Effector memory CD8-positive, alpha-beta T cell (primary cell): Measurements from ENCODE around the gene GYS2.
"Not testable (repeated sequence)": the region's sequence is repeated elsewhere in the genome, so short reads cannot be mapped to it uniquely, and the experiment has no call there.

ENCODE experiments used
- ATAC-seq: fragments of 150-1000 bp; cut with Tn5 transposase; replicated peaks from 2 replicates; pipeline ENCODE4 v1.10.0; 2021; ENCODE audit warnings: mild to moderate bottlenecking, moderate library complexity
- DNase-seq, 3 experiments: peaks; one replicate each; pipeline ENCODE4 v3.0.0; 2021
- H3K27ac Mint-ChIP-seq, 2 donors: one replicate each; pipeline ENCODE4 v1.8.0; 2022; ENCODE audit warnings: mild to moderate bottlenecking in 2 of 2, mixed read lengths in 2 of 2, moderate library complexity in 2 of 2
- H3K27me3 Mint-ChIP-seq, 2 donors: one replicate each; pipeline ENCODE4 v1.8.0; 2022; ENCODE audit warnings: mixed read lengths in 2 of 2
- H3K36me3 Mint-ChIP-seq: one replicate; pipeline ENCODE4 v1.8.0; 2022; ENCODE audit warnings: mild to moderate bottlenecking, moderate library complexity, mixed read lengths; ENCODE audit not compliant: insufficient read depth
- H3K4me1 Mint-ChIP-seq, 2 donors: one replicate each; pipeline ENCODE4 v1.8.0; 2022; ENCODE audit warnings: low read depth in 2 of 2, mixed read lengths in 2 of 2
- H3K4me3 Mint-ChIP-seq, 2 donors: one replicate each; pipeline ENCODE4 v1.8.0; 2022; ENCODE audit warnings: mild to moderate bottlenecking in 2 of 2, mixed read lengths in 2 of 2, moderate library complexity in 2 of 2
- H3K9me3 Mint-ChIP-seq, 2 donors: one replicate each; pipeline ENCODE4 v1.8.0; 2022; ENCODE audit warnings: mixed read lengths in 2 of 2

GYS2 gene

DNA sequence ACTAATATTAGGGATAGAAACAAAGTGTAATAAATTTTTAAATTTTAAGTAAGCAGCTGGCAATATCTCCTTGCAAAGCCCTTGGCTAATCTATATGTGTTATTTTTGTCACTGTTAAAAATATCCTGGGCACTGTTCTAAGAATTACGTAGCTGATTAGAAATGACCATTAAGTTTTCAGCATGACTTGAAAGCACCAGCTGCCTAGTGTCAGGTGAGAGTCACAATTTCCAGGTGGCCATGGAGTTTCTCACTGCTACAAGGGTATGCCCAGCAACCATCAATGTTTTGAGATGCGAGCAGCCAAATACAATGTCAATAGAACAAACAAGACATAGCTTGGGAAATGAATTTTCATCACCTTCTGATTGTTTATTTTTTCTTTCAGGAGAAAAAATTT lies 23.3 kb upstream of the GYS2 start:
- H3K9me3 Mint-ChIP-seq = no peaks in the 10 kb centered on the region
- no peaks in the 10 kb centered on the region for H3K4me1 Mint-ChIP-seq
- H3K4me3 Mint-ChIP-seq = no peak overlapping the region

DNA sequence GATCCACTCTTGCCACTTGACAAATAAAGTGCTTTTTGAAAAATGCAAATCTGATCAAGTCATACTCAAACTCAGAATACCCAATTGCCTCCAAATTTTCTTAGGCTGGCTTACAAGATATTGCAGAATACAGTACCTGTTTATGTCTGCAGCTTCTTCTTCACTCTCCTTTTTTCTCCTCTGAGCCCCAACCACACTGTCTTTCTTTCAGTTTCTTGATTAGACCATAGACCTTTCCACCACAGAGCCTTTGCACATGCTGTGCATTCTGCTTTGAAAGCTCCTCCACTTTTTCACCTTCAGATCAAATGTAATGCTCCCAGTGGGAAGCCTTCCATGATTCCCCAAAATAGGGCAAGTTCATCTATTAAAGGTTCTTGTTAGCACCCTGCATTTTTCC lies 13.9 kb upstream of the GYS2 start:
- Mint-ChIP-seq H3K27ac (no peak overlapping the region), H3K27me3 (no peaks in the 10 kb centered on the region), H3K4me1 (peaks cover 10 to 14% of the 10 kb centered on the region in 2 donors), H3K36me3 (no peaks in the 10 kb centered on the region), H3K4me3 (no peak overlapping the region), H3K9me3 (no peaks in the 10 kb centered on the region)
- DNase-seq = no peak
- no peak for ATAC-seq

More for the DNA sequence above, 23.3 kb upstream of the GYS2 start:
- DNase-seq = no peak
- Mint-ChIP-seq H3K27me3 (no peaks in the 10 kb centered on the region), H3K36me3 (no peaks in the 10 kb centered on the region), H3K27ac (no peak overlapping the region)
- no peak for ATAC-seq

DNA sequence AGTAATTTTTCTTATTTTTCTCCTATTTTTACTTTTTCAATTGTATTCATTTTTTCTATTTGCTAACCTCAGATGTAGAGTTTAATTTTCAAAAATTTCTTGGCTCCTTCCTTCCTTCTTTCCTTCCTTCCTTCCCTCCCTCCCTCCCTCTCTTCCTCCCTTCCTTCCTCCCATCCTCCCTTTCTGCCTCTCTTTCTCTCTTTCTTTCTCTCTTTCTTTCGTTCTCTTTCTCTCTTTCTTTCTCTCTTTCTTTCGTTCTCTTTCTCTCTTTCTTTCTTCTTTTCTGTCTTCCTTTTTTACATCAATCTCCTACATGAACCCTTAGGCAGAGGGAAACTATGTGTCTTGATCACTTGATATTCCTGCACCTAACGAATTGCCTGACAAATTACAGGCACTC lies 12.4 kb upstream of the GYS2 start:
- Mint-ChIP-seq H3K4me3 (no peak overlapping the region), H3K36me3 (no peaks in the 10 kb centered on the region), H3K27me3 (no peaks in the 10 kb centered on the region), H3K27ac (no peak overlapping the region), H3K4me1 (peaks cover 10 to 14% of the 10 kb centered on the region in 2 donors), H3K9me3 (no peaks in the 10 kb centered on the region)
- ATAC-seq (no peak), DNase-seq (no peak)

DNA sequence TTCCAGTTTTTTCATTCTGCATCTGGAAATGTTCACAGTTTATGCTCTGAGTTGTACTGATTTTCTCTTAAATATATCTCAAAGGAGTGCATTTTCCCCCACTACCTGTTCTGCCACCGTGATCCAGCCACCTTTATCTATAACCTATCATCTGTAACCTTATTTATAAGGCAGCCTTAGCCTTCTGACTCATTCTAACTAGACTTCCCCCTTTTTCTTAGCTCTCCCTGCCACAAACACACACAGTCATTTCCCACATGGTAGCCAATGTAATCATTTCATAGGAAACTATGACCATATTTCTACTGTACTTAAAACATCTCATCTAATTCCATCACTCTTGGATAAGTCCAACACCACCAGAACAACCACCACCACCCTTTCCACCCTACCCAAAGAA lies 10.8 kb upstream of the GYS2 start:
- DNase-seq = no peak
- Mint-ChIP-seq H3K27me3 (no peaks in the 10 kb centered on the region), H3K4me1 (peaks cover 10 to 14% of the 10 kb centered on the region in 2 donors), H3K4me3 (peak overlapping the region in 1 of 2 donors; percentile 21), H3K9me3 (no peaks in the 10 kb centered on the region), H3K27ac (peak overlapping the region; percentile 13 to 50), H3K36me3 (no peaks in the 10 kb centered on the region)
- ATAC-seq = no peak

DNA sequence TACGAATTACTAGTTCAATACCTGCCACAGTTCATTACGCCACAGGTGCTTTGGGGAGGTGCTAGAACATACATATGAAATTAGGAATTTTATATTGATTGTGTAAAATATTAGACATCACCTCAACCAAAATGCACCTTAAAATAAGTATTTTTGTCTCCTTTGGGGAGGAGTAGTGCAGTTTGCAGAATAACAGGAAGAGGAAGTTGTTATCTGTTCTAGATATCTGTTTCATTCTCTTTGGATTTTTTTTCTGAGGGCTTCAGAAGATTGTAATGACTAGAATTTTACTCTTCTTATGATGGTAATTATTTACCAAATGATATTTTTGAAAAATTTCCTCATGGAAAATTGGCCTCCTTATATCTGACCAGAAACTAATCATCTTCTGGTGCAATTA lies 9.9 kb upstream of the GYS2 start:
- no peaks in the 10 kb centered on the region for H3K9me3 Mint-ChIP-seq
- H3K27ac Mint-ChIP-seq = peak overlapping the region; percentile 13 to 50
- peak overlapping the region; percentile 21 to 47 for H3K4me3 Mint-ChIP-seq
- no peaks in the 10 kb centered on the region for H3K36me3 Mint-ChIP-seq
- ATAC-seq = peak; percentile 47
- no peak for DNase-seq
- H3K27me3 Mint-ChIP-seq = no peaks in the 10 kb centered on the region
- peaks cover 10 to 14% of the 10 kb centered on the region in 2 donors for H3K4me1 Mint-ChIP-seq

DNA sequence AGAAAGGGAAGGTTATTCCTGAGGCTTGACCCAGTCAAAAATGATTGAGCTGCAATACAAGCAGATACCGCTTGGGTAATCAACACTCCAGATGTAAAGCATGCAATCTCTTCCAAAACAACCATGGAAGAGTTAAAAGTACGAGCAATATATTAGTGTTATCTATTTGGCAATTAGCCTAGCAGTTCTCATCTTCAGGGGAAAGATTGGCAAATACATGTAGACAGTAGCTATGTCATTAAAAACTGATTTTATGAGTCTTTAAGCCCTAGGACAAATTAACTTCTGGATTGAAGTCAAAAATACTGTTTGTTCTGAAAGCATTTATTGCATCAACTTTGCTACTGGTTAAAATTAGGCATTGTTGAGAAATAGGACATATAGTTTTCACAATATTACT lies 9.3 kb upstream of the GYS2 start:
- ATAC-seq (no peak), DNase-seq (no peak)
- H3K27ac Mint-ChIP-seq = no peak overlapping the region
- no peaks in the 10 kb centered on the region for H3K36me3 Mint-ChIP-seq
- no peaks in the 10 kb centered on the region for H3K27me3 Mint-ChIP-seq
- no peaks in the 10 kb centered on the region for H3K9me3 Mint-ChIP-seq
- H3K4me1 Mint-ChIP-seq = peaks cover 10 to 14% of the 10 kb centered on the region in 2 donors
- H3K4me3 Mint-ChIP-seq = peak overlapping the region in 1 of 2 donors; percentile 21

DNA sequence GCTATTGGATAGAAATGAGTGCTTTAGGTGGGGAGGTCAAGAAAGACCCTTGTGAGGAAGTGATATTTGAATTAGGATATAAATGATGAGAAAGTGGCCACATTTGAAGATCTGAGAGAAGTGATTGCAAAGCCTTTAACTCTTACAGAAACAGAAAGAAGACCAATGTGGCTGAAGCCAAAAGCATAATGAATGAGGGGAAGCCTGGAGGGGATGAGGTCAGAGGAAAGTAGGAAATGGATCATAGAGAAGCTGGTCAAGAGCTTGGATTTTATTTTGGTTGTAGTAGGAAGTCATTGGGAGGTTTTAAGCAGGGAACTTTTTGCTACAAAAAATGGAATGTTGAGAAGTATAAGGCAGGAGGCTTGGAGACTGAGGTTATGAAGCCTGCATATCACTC lies 3.5 kb upstream of the GYS2 start:
- Mint-ChIP-seq H3K9me3 (no peaks in the 10 kb centered on the region), H3K4me1 (no peaks in the 10 kb centered on the region), H3K4me3 (no peak overlapping the region), H3K27me3 (no peaks in the 10 kb centered on the region), H3K27ac (no peak overlapping the region), H3K36me3 (no peaks in the 10 kb centered on the region)
- DNase-seq = no peak
- ATAC-seq = no peak

DNA sequence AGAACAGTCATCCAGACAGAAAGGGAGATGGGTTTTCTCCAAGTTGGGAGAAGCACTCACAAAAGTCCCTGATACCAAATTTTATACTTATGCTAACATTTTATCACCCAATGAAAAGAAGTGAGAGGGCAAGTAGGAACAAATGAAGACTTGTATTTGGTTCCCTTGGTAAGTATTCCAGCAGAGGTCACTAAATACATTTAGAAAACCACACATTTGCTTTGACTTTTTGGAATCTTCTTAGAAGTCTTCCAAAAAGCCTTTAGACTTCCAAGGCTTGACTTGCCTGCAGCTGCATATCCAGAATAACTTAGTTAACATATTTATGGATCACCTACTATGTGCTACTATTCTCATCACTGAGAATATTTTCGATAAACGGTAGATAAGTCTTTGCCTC lies 3.1 kb upstream of the GYS2 start:
- Mint-ChIP-seq H3K27me3 (no peaks in the 10 kb centered on the region), H3K27ac (no peak overlapping the region), H3K36me3 (no peaks in the 10 kb centered on the region), H3K4me3 (no peak overlapping the region), H3K9me3 (no peaks in the 10 kb centered on the region), H3K4me1 (no peaks in the 10 kb centered on the region)
- DNase-seq (no peak), ATAC-seq (peak; percentile 24)

DNA sequence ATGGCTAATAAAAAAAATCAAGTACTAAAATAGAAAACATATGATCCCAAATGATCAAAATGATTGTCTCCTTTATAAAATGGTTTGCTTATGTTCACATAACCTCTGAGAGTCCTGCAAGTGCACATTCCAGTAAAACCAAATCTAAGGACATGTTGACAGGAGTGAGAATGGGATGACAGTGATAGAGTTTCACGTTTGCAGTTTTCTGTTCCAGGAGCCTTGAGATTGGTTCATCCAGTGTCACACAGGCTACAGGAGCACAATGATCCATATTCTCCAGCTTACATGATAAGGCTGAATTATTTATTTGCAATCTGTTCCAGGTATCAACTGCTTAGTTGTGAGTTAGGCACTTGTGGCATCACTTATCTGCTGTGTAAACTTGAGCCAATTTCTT lies 1.5 kb upstream of the GYS2 start:
- no peak for DNase-seq
- no peaks in the 10 kb centered on the region for H3K9me3 Mint-ChIP-seq
- peaks cover 0 to 4% of the 10 kb centered on the region in 2 donors for H3K27me3 Mint-ChIP-seq
- no peaks in the 10 kb centered on the region for H3K4me1 Mint-ChIP-seq
- H3K4me3 Mint-ChIP-seq = no peak overlapping the region
- no peak for ATAC-seq
- no peaks in the 10 kb centered on the region for H3K36me3 Mint-ChIP-seq
- no peak overlapping the region for H3K27ac Mint-ChIP-seq

DNA sequence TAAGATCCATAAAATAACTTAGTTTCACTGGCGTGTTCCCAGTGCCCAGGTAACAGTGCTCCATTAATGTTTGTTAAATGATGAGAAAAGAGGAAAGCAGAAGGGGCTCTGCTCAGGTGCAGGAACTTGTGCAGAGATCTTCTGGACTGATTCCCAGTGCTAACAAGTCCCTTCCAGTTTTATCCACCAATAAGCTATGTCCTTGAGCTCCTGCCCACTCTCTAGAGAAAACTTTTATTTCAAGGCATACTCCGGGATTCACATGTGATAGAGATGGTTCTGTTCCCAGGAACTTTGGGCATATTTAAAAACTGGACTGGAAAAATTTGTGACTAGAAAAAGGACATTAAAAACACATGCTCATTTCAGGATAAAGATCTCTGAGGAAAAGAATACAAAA lies 1.9 kb downstream of the GYS2 start:
- no peaks in the 10 kb centered on the region for H3K4me1 Mint-ChIP-seq
- no peak overlapping the region for H3K4me3 Mint-ChIP-seq
- no peak for ATAC-seq
- no peaks in the 10 kb centered on the region for H3K36me3 Mint-ChIP-seq
- DNase-seq = no peak
- peaks cover 0 to 5% of the 10 kb centered on the region in 2 donors for H3K27me3 Mint-ChIP-seq
- H3K27ac Mint-ChIP-seq = no peak overlapping the region
- no peaks in the 10 kb centered on the region for H3K9me3 Mint-ChIP-seq

DNA sequence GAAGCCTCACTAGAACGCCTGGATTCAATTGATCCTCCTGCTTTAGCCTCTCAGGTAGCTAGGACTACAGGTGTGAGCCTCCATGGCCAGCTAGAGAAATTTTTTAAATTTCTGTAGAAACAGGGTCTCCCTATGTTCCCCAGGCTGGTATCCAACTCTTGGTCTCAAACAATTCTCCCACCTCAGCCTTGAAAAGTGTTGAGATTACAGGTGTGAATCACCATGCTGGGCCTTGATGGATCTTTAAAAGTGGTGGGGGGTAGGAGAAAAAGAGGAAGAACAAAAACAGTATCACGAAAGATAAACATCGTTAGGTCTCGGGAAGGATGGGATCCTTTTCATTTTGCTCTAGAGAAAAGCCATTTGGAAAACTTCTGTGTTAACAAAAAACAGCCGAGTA lies 4.5 kb downstream of the GYS2 start:
- Mint-ChIP-seq H3K9me3 (no peaks in the 10 kb centered on the region), H3K27ac (no peak overlapping the region), H3K36me3 (no peaks in the 10 kb centered on the region), H3K4me1 (no peaks in the 10 kb centered on the region), H3K27me3 (peaks cover 0 to 5% of the 10 kb centered on the region in 2 donors), H3K4me3 (no peak overlapping the region)
- no peak for ATAC-seq
- DNase-seq = no peak

DNA sequence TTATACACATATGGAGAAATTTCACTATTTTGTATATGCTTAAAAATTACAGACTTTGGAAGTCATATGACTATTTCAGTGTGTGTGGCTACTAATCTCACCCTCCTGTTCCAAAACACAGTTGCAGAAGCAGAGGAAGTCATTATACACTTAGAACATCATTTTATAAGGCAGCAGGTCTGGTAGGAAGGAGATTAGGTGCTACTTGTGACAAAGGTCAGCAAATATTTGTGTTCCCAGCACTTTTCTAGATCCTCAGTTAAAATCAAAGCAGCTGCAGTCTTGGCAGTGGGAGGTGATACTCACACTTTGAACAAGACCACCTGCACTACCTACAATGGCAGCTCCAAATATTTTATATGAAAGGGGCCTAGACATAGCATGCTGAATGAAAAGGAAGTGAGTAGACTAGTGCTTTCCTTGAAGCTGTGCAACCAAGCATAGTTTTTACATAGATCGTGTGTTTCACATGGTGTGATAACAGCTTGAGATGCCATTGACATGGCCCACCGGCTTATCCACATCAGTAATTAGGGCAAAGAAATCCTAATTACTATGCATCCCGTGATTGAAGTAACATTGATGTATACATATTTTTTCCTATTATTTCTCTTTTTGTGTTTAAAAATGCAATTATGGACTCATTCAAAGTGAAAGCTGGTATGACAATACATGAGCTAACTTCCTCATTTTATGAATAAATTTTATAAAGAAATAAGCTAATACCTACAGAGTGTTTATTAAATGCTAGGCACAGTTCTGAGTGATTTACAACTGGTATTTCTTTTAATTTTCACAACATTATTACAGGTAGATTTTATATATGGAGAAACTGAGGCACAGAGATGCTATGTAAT lies 5.3 kb downstream of the GYS2 start:
- no peak for ATAC-seq
- peaks cover 0 to 5% of the 10 kb centered on the region in 2 donors for H3K27me3 Mint-ChIP-seq
- no peaks in the 10 kb centered on the region for H3K36me3 Mint-ChIP-seq
- no peak for DNase-seq
- H3K27ac Mint-ChIP-seq = no peak overlapping the region
- no peaks in the 10 kb centered on the region for H3K9me3 Mint-ChIP-seq
- no peaks in the 10 kb centered on the region for H3K4me1 Mint-ChIP-seq
- H3K4me3 Mint-ChIP-seq = no peak overlapping the region

DNA sequence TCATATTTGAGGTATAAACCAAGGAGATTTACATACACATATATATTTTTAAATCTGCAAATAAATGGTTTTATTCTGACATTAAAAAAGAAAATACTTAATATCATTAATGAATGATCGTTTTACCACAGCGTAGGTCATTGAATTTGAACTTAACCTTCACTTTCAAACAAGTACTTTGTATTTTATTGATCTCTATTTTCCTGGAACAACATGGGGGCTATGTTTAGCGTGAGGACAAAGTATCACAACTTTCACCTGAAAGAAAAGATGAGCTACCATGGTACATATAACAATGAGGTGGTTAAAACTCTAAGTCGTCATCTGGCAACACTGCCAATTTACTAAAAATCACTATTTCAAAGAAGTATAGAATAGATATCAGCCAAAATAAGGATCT lies 6.0 kb downstream of the GYS2 start:
- peaks cover 0 to 5% of the 10 kb centered on the region in 2 donors for H3K27me3 Mint-ChIP-seq
- H3K36me3 Mint-ChIP-seq = no peaks in the 10 kb centered on the region
- H3K4me3 Mint-ChIP-seq = no peak overlapping the region
- no peaks in the 10 kb centered on the region for H3K9me3 Mint-ChIP-seq
- H3K4me1 Mint-ChIP-seq = no peaks in the 10 kb centered on the region
- ATAC-seq (no peak), DNase-seq (no peak)
- H3K27ac Mint-ChIP-seq = no peak overlapping the region

DNA sequence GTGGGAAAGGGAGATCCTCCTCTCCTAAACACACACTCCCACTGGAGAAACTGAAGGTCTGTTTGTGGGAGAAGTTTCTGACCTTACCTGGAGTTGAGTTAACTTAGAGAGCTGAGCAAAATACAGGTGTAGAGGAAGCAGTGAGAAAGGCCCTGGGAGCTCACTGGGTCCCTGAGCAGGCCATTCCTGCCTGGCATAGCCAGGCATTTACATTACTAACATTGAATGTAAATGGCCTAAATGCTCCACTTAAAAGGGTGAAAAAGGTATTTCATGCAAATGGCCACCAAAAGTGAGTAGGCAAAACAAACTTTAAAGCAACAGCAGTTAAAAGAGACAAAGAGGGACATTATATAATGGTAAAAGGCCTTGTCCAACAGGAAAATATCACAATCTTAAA lies 9.3 kb downstream of the GYS2 start:
- not testable (repeated sequence) for H3K9me3 Mint-ChIP-seq, ATAC-seq, H3K4me1 Mint-ChIP-seq

More for the DNA sequence above, 9.3 kb downstream of the GYS2 start:
- not testable (repeated sequence) for H3K36me3 Mint-ChIP-seq, H3K27ac Mint-ChIP-seq, H3K4me3 Mint-ChIP-seq, DNase-seq, H3K27me3 Mint-ChIP-seq
